ENCODE data around the gene CPAMD8.

GRCh38 chr19:16888629-16889365 is 137.8 kb downstream of the CPAMD8 start, which contains the start of gene F2RL3:
- TF ChIP-seq CTCF (IDR thresholded peaks at IDR 0.05) (no peak), POLR2A (IDR thresholded peaks at IDR 0.05) (peak in 1 of 2 donors; percentile 34)

Data from heart left ventricle (tissue), 13 donors.